Stimulated activated CD8-positive, alpha-beta memory T cell treated with anti-CD3 and anti-CD28 coated beads, Interleukin-7, amount 100 ng/mL, for 24 hours (primary cell): Measurements from ENCODE around the gene UTP15.

Experiments used
- DNase-seq: peaks from one replicate; pipeline ENCODE4 v3.0.0-alpha.2; 2020; ENCODE audit warnings: low read depth

UTP15 gene, protein sequence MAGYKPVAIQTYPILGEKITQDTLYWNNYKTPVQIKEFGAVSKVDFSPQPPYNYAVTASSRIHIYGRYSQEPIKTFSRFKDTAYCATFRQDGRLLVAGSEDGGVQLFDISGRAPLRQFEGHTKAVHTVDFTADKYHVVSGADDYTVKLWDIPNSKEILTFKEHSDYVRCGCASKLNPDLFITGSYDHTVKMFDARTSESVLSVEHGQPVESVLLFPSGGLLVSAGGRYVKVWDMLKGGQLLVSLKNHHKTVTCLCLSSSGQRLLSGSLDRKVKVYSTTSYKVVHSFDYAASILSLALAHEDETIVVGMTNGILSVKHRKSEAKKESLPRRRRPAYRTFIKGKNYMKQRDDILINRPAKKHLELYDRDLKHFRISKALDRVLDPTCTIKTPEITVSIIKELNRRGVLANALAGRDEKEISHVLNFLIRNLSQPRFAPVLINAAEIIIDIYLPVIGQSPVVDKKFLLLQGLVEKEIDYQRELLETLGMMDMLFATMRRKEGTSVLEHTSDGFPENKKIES

GRCh38 chr5:73565139-73565968 is at the start of gene UTP15, which contains the start of gene ANKRA2:
Gene UTP15, plus strand, starts transcription at chr5:73565743. Its CDS starts 1,602 bp downstream, at chr5:73567345.
Gene ANKRA2, minus strand, starts transcription at chr5:73565639. Its CDS starts 2,758 bp downstream, at chr5:73562881.
- peak; percentile 99 for DNase-seq

- DNase-seq: peak; percentile 7
Measured at GRCh38 chr5:73519531-73520283, 45.8 kb upstream of the UTP15 start.

GRCh38 chr5:73522989-73523388 is 42.6 kb upstream of the UTP15 start:
- no peak for DNase-seq

GRCh38 chr5:73523861-73524260 is 41.7 kb upstream of the UTP15 start:
- DNase-seq: no peak

- DNase-seq: no peak
Measured at GRCh38 chr5:73525606-73526203, 39.8 kb upstream of the UTP15 start.

DNA sequence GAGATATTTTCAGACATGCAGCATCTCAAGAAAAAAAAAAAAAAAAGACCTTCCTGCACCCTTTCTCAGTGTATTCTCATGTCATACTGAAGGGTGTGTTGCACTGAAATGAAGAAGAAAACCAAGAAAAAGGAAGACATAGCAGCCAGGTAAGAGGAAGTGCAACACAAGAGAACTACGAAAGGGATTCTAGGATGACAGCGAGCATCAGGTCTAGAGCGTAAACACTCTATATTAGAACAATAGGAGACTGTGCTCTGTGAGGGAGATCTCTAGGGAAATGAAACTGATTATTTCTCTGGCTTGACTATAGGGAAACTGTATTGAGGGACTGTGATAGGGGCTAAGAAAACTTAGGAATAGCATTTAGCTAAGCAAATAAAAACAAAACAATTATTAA is 37.3 kb upstream of the UTP15 start:
- DNase-seq: no peak

GRCh38 chr5:73529081-73529480 is 36.5 kb upstream of the UTP15 start:
- no peak for DNase-seq

DNA sequence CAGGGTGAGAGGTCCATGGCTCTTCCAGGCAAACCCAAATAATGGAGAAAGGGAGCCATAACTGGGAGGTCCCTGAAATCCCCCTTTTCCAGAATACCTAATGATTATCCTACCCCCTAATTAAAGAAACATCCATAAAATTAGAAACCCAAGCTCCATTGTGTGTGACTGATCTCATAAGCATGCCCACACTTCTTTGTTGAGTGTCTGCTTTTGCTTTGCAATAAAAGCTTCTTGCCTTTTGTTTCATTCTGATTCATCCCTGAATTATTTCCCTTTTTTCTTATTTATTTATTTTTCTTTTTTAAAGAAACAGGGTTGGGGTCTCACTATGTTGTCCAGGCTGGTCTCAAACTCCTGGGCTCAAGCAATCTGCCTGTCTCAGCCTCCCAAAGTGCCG is 34.2 kb upstream of the UTP15 start:
- DNase-seq: no peak

GRCh38 chr5:73532195-73532594 is 33.3 kb upstream of the UTP15 start:
- no peak for DNase-seq

DNA sequence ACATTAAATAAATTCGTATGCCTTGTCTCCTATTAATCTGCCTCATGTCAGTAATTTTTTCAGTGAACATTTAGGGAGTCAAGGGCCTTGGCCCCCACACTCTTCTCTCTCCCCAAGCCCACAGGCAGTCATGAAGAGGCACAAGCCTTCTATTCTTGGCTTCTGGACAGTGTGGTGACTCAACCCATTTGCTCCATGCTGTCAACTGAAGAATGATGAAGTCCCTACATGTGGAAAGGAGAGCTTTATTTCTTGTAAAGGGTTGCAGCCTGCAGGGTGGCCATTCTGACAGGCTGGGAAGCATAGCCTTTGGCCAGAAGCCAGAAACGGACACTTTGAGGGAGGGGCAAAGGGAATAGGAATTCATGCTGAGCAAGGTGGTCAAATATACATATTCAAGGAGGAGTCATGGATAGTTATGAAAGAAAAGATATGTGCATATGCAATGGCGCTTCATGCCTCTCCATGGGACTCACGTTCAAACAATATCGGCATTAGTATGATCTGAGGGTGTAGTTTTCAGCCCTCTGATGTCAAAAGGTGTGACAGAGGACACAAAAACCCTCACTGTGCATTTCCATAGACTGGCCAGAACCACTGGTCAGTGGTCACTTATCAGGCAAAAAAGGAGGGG is 31.4 kb upstream of the UTP15 start:
- DNase-seq: no peak

DNA sequence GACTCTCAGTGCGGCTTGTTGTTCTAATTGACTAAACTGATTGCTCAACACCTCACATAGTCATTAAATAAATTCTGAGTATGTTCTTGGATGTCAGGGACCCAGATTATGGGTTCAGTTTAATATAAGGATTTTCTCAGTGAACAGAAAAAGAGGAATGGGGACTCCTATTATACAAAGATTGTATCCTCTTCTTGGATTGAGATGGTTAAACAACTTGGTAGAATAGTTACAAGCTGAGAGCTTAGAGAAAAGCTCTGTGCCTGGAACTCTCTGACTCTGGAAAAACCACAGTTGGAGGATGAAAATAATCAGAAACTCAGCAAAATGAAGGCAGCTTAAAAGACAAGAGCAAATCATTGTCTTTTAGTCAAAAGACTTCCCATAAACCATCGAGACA is 30.6 kb upstream of the UTP15 start:
- DNase-seq: no peak

- DNase-seq: no peak
Measured at GRCh38 chr5:73539730-73540129, 25.8 kb upstream of the UTP15 start.

DNA sequence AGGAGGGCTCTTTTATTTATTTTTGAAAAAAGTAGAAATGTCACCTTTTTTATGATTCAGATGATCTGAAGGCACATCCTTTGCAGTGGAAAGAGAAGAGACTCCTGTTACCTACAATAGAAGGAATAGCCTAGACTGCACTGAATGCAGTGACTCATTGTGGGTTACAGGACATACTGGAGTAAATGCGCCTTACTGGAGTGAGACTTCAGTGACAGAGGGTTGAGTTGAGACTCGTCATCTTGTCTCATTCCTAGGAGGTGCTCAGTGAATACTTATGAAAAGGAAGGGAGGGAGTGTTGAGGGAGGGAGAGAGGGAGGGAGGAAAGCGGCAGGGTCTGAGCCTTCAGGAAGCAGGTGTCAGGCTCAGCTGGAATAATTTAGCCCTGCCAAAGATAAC is 25.4 kb upstream of the UTP15 start:
- DNase-seq: no peak

GRCh38 chr5:73542020-73542419 is 23.5 kb upstream of the UTP15 start:
- DNase-seq: no peak

GRCh38 chr5:73544429-73545402 is 20.8 kb upstream of the UTP15 start:
- DNase-seq: no peak

- no peak for DNase-seq
Measured at GRCh38 chr5:73545403-73545779, 20.2 kb upstream of the UTP15 start.

DNA sequence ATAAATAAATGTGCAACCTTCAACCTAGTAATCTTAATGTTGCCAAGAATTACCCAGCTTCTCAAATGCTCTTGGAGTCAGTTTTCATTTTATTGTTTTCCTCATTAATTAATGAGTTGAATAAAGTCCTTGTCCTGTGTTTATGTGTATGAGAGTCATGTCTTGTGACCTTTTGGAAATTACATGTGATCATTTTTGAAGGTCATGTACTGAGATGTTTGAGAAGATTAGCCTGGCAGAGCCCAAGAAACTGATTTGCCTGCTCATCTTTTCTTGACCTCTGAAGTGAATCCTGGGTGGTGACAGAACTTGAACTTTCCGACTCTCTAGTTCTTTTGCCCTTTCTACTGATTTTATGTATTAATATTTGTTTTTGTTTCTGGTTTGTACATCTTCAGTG is 15.5 kb upstream of the UTP15 start:
- DNase-seq: no peak

GRCh38 chr5:73552642-73553041 is 12.9 kb upstream of the UTP15 start:
- DNase-seq: no peak

DNA sequence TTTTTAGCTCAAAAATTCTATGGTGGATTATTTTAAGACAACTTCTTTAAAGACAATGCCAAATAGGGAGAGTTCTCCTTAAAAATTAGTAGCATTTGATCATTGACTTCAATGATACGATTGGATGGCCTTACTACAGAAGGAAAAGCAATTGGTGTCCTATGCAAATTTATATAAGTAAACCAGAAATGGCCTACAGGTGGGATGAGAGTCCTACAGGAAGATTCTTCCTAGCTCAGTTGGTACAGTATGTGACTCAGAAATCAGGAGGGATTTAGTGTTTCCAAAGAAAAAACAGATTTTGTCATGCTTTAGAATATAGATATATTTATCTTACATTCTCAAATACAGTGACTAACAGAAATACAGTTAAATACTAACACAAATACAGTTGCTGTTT is 6.6 kb upstream of the UTP15 start:
- no peak for DNase-seq

DNA sequence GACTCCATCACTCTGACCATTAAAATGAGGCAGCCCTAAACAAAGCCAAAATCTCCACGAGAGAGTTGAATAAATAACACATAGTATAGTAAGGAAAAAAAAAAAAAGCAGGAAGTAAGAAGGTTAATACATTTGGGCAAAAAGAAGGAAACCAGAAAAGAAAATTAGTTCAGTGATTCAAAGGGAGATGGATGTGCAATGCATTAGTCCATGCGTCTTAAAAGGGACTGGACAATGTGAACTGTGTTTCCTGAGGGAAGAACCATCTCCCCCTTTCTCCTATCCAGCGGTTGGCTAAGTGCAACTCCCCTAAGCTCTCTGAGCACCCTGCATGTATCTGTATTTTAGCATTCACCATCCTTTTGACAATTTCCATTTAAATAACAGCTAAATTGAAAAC is 1.5 kb upstream of the UTP15 start:
- no peak for DNase-seq
